Sciatic nerve (tissue), 2 donors: ENCODE results near the gene MYO1A. TPM values are rescaled to one million over a fixed set of nuclear protein-coding genes. Genes with fewer than 3 reads are reported as not detected.

Experiments used
- ATAC-seq: fragments of 200-7000 bp; cut with Tn5 transposase; one replicate; pipeline ENCODE4 v1.9.1; 2020; ENCODE audit warnings: mild to moderate bottlenecking, moderate library complexity
- DNase-seq: peaks from one replicate; pipeline ENCODE4 v3.0.0-alpha.2; 2020; ENCODE audit warnings: low spot score
- intact Hi-C: fragments of 100-400 bp; cut with DNase I; formaldehyde crosslinking; loops from one replicate; pipeline ENCODE4 v1.14.2; 2022
- total RNA-seq: library from RNA; stranded (reverse); fragmentation: NEBNext Ultra II Directional; extraction: Animal tissue kit (Norgen Biotek cat#: 25700); gene quantifications from one replicate; pipeline ENCODE4 v1.2.1, GENCODE V29; 2021
- donor health status: DM: no; HTN: no; CAD: no.
- donor health status: DM: no; HTN: no; CAD: no.

MYO1A gene
- total RNA-seq, result 0.36 TPM

DNA sequence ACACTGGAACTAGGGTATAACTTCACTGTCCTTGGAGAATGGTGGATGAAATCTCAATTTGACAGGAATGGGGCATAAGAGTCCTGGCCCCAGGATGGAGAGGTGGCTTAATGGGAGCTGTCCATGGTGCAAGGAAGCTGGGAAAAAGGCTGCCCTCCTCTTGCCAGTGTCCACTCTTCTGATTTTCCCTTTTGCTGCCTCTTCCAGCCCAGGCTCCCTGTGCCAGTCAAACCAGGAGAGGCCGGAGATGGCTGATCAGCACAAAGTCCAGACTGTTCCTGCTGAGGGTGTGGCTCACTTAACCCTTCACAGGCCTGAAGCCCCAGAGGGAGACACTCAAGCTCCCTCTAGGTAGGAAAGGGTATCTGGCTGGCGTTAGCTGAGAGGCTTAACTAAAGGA lies at the start of gene MYO1A:
Gene MYO1A, minus strand, starts transcription at position 240 of the 400 bp plus-strand sequence. CDS start 1,806 bp downstream, outside the sequence.
- ATAC-seq, result no peak
- intact Hi-C loops, result no loop called here

DNA sequence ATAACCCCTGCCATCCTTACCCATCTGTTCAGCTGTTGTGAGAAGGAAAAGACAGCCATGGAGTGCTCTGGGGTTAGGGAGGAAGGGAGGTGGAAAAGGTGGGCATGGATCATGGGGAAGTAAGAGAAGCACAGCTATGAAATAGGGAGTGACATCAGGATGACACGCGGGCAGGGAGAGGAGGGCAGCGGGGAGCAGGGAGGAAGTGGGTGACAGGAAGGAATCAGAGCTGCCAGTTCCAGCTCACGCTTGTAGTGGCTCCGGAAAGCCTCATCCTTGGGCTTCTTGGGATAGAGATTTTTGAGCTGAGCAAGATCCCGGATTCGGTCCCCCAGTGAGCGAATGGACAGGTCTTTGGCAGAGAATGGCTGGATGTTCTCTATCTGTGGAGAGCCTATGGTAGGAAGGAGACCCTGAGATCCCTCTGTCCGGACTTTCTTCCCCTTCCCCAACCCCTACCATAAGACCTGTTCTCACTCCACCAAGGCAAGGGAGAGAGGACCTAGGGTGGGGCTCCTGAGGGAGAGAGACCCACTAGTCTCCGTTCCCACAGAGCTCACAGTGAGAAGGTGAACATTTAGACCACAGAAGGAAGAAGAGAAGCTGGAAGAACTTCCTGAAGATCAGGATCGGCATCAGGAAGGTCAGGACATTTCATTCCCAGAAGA lies 49.3 kb upstream of the MYO1A start:
- intact Hi-C loops, result no loop called here
- ATAC-seq (no peak), DNase-seq (no peak)

More for the DNA sequence above, at the start of gene MYO1A:
- no peak for DNase-seq

DNA sequence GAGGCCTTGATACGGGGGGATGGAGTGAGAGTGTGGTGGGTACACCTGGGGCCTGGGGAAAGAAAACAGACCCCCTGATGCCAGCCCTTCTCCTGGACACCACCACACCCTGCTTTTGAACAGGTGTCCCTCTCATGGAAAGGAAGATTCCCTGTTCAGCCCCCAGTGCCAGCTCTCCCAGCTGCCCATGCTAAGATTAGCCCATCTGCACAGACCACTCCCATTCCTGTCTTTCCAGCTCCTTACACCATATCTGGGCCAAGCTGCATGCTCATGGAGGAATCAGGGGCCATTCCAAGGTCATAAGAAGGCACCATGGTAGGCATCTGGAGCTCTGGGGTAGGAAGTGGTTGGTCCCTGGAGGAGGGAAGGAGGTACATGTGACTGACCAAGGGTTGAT lies 48.6 kb upstream of the MYO1A start:
- no peak for DNase-seq
- ATAC-seq, result no peak
- intact Hi-C loops, result no loop called here

DNA sequence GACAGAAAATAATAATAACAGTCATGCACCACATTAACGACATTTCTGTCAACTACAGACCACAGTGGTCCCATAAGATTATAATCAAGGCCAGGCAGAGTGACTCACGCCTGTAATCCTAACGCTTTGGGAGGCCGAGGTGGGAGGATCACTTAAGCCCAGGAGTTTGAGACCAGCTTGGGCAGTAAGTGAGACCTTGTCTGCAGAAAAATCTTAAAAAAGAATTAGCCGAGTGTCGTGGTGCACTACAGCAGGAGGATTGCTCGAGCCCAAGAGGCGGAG lies 47.6 kb upstream of the MYO1A start:
- intact Hi-C loops, result no loop called here
- no peak for DNase-seq
- ATAC-seq, result no peak

DNA sequence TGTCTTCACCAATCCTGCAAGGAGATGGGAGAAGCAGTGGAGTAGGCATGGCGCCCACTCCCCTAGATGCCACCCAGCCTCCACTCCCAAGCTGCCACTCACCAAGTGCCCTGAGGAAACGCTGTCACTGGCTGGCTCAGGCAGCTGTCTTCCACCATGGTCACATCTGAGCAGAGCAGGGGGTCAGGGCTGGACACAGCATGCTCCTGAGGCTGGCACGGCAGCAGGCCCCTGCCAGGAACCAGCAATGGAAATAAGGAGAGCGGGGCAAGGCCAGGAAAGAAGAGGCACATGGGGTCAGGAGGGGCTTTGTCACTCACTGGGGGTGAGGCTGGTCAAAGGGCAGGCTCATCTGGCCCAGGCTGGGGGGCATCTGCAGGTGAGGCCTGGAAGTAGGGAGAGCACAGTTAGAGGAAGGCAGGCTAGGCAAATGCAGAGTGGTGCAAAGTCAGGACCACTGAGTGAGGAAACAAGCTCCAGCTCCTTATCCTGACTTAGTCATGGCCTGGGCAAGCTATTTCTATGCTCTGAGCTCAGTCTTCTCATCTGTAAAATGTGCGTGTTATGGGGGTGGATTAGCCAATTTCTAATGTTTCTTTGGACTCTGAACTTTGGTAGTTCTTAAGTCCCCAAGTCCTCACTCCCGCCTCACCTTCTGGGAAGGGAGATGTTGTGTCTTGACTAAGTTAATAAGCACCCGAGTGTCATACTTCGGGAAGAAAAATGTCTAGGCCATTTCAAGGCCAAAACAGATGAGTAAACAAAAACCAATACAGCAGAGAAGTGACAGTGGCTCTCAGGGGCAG lies 47.0 kb upstream of the MYO1A start:
- intact Hi-C loops, result no loop called here
- no peak for DNase-seq
- ATAC-seq, result no peak

DNA sequence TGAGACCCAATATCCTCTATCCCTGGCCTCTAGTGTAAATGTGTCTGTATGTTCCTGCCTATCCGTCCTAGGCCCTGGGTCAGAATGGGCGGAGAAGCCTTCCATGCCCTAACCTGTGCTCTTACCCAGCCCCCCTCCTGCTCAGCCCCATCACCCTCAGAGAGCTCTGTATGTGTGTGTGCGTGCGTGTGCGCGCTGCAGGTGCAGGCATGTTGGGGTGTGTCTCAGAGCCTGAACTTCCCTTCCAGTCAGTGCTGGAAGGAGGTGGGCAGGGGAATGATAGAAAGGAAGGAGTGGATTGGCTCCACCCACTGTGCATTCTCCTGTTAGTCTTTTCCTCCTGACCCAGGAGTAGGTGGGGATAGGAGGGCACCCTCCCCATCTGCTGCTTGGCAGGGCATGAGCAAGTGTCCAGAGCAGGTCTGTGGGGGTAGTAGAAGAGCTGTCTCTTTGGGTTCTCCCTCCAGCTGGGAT lies 46.2 kb upstream of the MYO1A start:
- no peak for ATAC-seq
- intact Hi-C loops, result no loop called here
- peak; percentile 49 for DNase-seq

DNA sequence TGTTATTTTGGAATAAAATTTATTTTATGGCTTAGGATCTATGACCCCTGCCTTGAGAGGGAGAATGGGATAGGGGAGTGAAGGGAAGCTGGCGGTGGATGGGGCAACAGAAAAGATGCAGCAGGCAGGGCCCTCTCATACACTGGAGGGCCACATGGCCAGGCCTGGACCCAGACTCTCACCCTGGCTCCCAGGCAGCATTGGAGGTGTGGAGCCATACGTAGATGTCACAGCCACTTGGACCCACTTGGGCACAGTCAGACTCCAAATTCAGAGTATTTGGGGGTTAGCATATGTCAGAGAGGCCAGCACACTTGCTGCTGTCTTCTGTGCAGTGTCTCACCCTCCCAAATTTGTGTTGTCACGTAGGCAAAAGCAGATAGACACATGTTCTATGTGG lies 45.5 kb upstream of the MYO1A start:
- peak; percentile 49 for DNase-seq
- intact Hi-C loops, result no loop called here
- ATAC-seq, result no peak

DNA sequence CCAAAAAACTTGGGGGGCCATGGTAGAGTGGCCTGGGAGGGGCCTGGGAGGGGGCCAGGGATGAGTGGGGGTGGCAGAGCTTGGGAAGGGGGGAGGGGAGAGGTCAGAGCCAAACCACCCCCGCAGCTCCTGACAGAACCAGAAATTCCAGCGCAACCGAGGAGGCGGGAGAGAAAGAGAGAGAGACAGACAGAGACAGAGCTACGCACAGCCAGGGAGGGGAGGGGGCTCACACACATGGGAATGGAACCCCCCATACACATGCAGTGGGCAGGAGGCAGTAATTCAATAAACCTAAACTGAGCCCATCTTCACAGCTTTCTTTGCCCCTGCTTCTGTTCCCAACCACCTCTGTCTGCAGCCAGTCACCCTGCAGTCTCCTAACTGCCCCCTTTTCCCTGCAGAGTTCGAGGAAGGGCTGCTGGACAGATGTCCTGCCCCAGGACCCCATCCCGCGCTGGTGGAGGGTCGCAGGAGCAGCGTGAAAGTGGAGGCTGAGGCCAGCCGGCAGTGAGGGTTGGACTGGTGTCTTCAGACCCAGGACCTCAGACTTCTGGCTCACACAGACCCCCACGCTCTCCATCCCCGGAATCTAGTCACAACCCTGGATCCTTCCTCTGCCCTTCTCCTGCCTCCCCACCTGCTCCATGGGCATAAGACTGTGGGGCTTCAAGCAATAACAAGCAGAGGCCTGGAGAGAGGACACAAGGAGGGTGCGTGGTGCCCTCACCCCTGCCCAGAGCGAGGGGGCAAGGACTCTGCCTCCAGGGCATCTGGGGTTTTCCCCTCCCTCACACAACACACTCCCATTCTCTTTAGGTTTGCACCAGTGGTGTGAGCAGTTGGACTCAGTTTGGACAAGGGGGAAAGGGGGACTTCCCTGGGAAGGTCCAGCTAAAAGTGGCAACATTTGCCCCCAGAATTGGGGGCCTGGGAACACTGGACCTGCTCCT lies 44.6 kb upstream of the MYO1A start:
- peak; percentile 59 for DNase-seq
- no peak for ATAC-seq
- intact Hi-C loops, result no loop called here

DNA sequence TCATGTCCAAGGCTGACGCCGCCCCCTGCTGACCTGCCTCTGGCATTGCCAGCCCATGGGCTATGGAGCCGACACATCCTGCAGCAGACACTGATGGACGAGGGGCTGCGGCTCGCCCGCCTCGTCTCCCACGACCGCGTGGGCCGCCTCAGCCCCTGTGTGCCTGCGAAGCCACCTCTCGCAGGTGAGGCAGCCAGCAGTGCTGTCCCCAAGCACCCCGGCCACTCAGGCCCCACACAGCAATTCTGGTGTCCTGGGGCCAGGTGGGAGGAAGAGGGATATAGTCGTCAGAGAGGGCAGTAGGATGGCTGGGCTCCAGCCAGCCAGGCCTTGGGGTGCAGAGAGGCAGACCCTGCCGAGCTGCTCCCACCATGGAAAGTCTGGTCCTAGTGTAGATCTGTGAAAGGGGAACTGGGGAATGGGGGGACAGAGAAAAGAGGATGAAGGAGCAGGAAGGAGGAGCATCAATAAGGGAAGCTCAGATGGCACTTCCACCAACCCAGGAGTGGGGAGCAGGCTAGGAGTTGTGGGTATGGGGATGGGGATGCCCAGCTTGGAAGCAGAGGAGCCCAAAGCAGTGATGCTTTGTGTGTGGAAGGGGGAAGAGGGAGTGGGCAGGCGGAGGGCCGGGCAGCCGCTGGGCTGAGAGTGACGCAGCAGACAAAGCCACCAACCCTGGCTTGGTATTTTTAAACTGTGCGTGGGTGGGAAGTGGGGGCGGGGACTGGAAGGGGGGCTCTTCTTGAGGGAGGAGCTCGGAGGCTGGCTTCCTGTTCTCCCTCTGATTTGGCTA lies 43.7 kb upstream of the MYO1A start:
- DNase-seq, result peak; percentile 90
- intact Hi-C loops, result no loop called here
- ATAC-seq, result peak; percentile 77

DNA sequence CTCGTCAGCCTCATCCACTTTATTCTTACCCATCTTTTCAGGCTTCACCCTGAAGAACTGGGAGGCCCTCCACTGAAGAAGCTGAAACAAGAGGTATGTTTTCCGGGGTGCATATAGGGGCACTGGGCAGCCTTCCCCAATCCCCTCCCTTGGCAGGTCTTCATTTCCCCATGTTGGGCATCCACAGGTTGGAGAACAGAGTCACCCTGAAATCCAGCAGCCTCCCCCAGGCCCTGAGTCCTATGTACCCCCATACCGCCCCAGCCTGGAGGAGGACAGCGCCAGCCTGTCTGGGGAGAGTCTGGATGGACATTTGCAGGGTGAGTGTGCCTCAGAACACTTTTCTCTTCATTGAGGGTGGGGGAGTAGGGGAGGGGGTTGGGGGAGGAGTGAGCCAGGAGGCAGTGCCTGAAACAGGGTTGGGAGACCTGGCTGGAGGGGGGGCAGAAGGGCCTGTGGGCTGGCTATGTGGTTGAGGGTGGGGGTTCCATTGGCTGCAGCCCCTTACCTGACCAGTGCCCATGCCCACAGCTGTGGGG lies 43.0 kb upstream of the MYO1A start:
- intact Hi-C loops, result no loop called here
- DNase-seq, result peak; percentile 56
- ATAC-seq, result no peak

DNA sequence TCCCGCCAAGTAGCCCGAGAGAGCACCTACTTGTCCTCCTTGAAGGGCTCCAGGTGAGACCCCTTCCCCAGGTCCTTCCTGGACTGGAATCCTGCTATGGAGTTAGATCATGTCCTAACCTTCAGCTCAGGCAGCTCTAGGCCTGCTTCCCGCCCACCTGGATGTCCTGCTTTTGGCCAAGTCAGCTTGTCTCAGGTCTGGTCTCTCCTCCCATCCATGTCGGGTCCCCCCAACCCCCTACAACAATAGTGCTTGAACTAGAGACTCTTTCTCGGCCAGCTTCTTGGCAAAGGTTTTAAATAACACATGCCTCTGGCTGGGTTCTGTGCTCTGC lies 42.6 kb upstream of the MYO1A start:
- intact Hi-C loops, result no loop called here
- no peak for ATAC-seq
- peak; percentile 54 for DNase-seq

DNA sequence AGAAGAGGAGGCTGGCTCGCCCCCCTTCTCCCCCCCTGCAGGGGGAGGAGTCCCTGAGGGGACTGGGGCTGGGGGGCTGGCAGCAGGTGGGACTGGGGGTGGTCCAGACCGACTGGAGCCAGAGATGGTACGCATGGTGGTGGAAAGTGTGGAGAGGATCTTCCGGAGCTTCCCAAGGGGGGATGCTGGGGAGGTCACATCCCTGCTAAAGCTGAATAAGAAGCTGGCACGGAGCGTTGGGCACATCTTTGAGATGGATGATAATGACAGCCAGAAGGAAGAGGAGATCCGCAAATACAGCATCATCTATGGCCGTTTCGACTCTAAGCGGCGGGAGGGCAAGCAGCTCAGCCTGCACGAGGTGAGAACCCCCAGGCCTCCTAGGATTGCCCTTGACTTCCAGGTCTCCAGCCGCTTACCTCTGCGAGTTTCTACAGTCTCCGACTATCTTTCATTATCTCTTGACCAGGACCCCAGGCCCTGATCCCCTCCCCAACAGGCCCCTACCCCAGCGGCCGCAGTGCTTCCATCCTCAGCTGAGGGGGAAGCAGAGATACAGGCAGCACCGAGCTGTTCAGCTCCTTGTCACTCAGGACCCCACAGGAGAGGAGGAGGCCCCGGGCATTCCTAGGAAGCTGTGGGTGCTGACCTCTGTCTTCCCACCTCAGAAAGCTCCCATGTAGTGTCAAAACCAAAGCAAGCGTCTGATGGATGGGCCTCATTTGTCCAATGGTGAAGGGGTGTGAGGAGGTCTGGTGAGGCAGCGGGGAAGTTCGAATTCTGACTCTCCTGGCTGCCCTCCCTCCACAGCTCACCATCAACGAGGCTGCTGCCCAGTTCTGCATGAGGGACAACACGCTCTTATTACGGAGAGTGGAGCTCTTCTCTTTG lies 42.0 kb upstream of the MYO1A start:
- ATAC-seq (no peak), DNase-seq (peak; percentile 61)

DNA sequence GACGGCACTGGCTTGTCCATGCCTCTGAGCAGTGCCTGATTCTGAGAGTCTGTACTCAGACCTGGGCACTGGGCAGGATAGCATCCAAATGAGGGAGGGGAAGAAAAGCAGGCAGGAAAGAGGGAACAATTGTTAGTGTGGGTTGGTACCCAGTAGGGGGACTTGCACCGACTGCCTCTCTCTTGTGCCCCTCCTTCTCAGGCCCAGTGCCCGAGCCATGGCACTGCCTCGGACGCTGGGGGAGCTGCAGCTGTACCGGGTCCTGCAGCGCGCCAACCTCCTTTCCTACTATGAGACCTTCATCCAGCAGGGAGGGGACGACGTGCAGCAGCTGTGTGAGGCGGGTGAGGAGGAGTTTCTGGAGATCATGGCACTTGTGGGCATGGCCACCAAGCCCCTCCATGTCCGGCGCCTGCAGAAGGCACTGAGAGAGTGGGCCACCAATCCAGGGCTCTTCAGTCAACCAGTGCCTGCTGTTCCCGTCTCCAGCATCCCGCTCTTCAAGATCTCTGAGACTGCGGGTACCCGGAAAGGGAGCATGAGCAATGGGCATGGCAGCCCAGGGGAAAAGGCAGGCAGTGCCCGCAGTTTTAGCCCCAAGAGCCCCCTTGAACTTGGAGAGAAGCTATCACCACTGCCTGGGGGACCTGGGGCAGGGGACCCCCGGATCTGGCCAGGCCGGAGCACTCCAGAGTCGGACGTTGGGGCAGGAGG lies 41.2 kb upstream of the MYO1A start:
- DNase-seq, result peak; percentile 66
- ATAC-seq, result no peak
- intact Hi-C loops, result no loop called here

More for the DNA sequence above, 42.0 kb upstream of the MYO1A start:
- intact Hi-C loops, result no loop called here

DNA sequence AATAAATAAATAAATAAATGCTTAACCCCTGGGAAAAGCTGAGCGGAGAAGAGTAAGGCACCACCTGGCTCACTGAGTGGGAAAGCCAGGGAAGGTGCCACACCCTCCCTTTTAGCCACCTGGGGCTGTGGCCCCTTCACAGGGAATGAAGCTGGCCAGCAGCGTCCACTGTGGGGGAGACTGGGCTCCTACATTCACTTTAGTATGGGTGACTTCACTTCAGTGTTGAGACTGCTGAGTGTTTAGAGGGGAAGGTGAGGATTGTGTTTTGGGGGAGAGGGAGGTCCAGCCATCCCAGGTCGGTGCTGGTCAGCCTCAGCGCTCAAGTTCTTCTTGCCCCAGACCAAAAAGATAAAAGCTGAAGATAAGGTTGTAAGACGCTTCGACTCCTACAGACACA lies 40.6 kb upstream of the MYO1A start:
- DNase-seq (peak; percentile 45), ATAC-seq (no peak)
- intact Hi-C loops, result no loop called here

DNA sequence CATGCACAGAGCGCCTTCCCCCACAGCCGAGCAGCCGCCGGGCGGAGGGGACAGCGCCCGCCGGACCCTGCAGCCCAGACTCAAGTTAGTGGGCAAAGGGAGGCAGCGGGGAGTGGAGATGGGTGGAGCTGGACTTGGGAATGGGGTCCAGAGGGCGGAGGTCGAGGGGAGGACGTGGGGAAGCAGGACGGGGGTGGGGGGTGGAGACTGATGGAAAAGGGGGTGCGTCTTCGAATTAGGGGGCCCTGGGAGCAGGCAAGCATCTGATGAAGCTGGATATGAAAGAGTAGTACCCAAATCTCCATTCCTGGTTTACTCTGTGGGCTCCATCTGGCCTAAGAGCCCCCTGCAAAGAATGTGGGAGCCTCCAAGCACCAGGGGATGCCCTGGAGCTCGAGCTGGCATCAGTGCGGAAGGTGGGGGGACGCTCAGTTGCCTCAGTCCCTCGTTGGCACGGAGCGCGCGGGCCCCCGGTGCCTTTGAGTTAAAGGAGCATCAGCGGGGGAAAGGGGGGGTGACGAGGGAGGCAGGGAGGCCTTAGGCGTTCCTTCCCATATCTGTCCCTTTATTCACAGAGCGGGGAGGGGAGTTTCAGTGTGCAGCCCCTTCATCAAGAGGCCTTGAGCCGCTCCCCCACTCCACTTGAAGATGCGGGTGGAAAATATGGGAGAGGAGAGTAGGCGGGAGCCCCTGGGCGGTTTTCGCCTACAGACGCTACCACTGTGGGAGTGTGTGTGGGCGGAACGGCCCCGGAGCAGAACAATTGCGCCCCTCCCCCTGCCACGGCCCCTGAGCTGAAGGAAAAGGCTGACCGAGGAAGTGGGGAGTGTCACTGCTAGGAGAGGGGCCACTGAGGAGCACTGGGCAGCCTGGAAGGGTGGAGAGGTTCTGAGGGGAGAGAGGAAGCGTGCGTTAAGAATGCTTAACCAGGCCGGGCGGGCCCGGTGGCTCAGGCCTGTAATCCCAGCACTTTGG lies 39.6 kb upstream of the MYO1A start:
- peak; percentile 90 for DNase-seq
- peak; percentile 3 for ATAC-seq
- intact Hi-C loops, result no loop called here
